SK-N-SH (cell line): ENCODE measurements around the gene MDM1. TPM values are rescaled to one million over a fixed set of nuclear protein-coding genes. Genes with fewer than 3 reads are reported as not detected.

ENCODE experiments used
- CTCF ChIA-PET: fragments of 300-600, 350-600 bp; formaldehyde crosslinking; extraction: SDS; loops from one replicate; lab custom pipeline; 2021; lab: Yijun Ruan, JAX
- POLR2A ChIA-PET: fragments of 350-600 bp; sonication (Branson Sonifier 250); formaldehyde crosslinking; extraction: SDS; loops from one replicate; lab custom pipeline; 2020; ENCODE audit warnings: antibody characterized with exemption, inconsistent platforms; lab: Yijun Ruan, JAX
- DNase-seq: peaks from one replicate; pipeline ENCODE4 v3.0.0; 2012
- H2AFZ ChIP-seq: fragments of 200-600 bp; sonication (generic); 2 replicates; pipeline ENCODE4 v1.8.1; 2016; ENCODE audit warnings: antibody characterized with exemption, mild to moderate bottlenecking, low read depth
- H3F3A ChIP-seq: fragments of 200-600 bp; sonication (generic); replicated peaks from 2 replicates; pipeline ENCODE3; 2016; ENCODE audit warnings: antibody characterized with exemption, mild to moderate bottlenecking; ENCODE audit not compliant: insufficient read depth
- H3K27ac ChIP-seq, 2 experiments: fragments of 200-500 bp in 1 of 2; fragments of 200-600 bp in 1 of 2; sonication (Bioruptor generic) in 1 of 2; sonication (generic), shearing (Covaris generic) in 1 of 2; 2 replicates each; pipeline versions ENCODE4 v1.5.1 to v1.6.1; 2014 to 2016; ENCODE audit warnings: low read depth in 2 of 2, inconsistent platforms in 1 of 2, low read length in 1 of 2, mild to moderate bottlenecking in 1 of 2, mixed read lengths in 1 of 2
- H3K27me3 ChIP-seq: fragments of 200-600 bp; sonication (generic), shearing (Covaris generic); 2 replicates; pipeline ENCODE4 v1.6.1; 2016; ENCODE audit warnings: mixed run types; ENCODE audit not compliant: insufficient read depth
- H3K36me3 ChIP-seq, 2 experiments: fragments of 200-500 bp in 1 of 2; fragments of 200-600 bp in 1 of 2; sonication (Bioruptor generic) in 1 of 2; sonication (generic) in 1 of 2; replicated peaks in 1 of 2; 2 replicates each; pipeline versions ENCODE3 to v1.5.1; 2014 to 2016; ENCODE audit warnings: low read length in 1 of 2, mild to moderate bottlenecking in 1 of 2; ENCODE audit not compliant: insufficient read depth in 2 of 2, control insufficient read depth in 1 of 2
- H3K4me1 ChIP-seq, 2 experiments: fragments of 200-500 bp in 1 of 2; fragments of 200-600 bp in 1 of 2; sonication (Bioruptor generic) in 1 of 2; sonication (generic), shearing (Covaris generic) in 1 of 2; 2 replicates each; pipeline versions ENCODE4 v1.5.1 to v1.6.1; 2014 to 2016; ENCODE audit warnings: low read depth in 1 of 2, low read length in 1 of 2, mixed run types in 1 of 2; ENCODE audit not compliant: insufficient read depth in 2 of 2, control insufficient read depth in 1 of 2
- H3K4me2 ChIP-seq: fragments of 200-600 bp; sonication (generic), shearing (Covaris generic); 2 replicates; pipeline ENCODE4 v1.6.1; 2017; ENCODE audit warnings: mixed run types
- H3K4me3 ChIP-seq, 2 experiments: fragments of 200-500 bp in 1 of 2; fragments of 200-600 bp in 1 of 2; sonication (Bioruptor generic) in 1 of 2; sonication (generic), shearing (Covaris generic) in 1 of 2; 2 replicates each; pipeline versions ENCODE4 v1.5.1 to v1.8.1; 2014 to 2016; ENCODE audit warnings: low read depth in 2 of 2, inconsistent platforms in 1 of 2, low read length in 1 of 2, mild to moderate bottlenecking in 1 of 2, mixed read lengths in 1 of 2, moderate library complexity in 1 of 2
- H3K79me2 ChIP-seq: fragments of 200-600 bp; sonication (generic); 2 replicates; pipeline ENCODE4 v1.8.1; 2017; ENCODE audit warnings: mild to moderate bottlenecking; ENCODE audit not compliant: insufficient read depth
- H3K9ac ChIP-seq: fragments of 200-600 bp; sonication (generic); 2 replicates; pipeline ENCODE4 v1.6.1; 2017; ENCODE audit warnings: mixed run types
- H3K9me2 ChIP-seq: fragments of 200-600 bp; sonication (generic); 2 replicates; pipeline ENCODE4 v1.6.1; 2017; ENCODE audit warnings: mixed run types
- H3K9me3 ChIP-seq: fragments of 200-600 bp; sonication (generic); 2 replicates; pipeline ENCODE4 v1.6.1; 2017; ENCODE audit warnings: mixed run types, mild to moderate bottlenecking, moderate library complexity
- H4K20me1 ChIP-seq: fragments of 200-600 bp; sonication (generic); 2 replicates; pipeline ENCODE4 v1.6.1; 2017; ENCODE audit warnings: mild to moderate bottlenecking, mixed run types; ENCODE audit not compliant: insufficient read depth
- CHD2 ChIP-seq: fragments of 150-350 bp; IDR thresholded peaks from 2 replicates; pipeline ENCODE4 v1.6.1; 2018; ENCODE audit warnings: low read length; ENCODE audit not compliant: partially characterized antibody
- MEF2A ChIP-seq: IDR thresholded peaks from 2 replicates; pipeline ENCODE4 v1.4.0; 2012; ENCODE audit warnings: low read depth, borderline replicate concordance
- MXI1 ChIP-seq: IDR thresholded peaks from 2 replicates; pipeline ENCODE4 v1.6.1; 2012; ENCODE audit warnings: mild to moderate bottlenecking, low read depth, low read length, improper control_type of control experiment
- SMC3 ChIP-seq: IDR thresholded peaks from 2 replicates; pipeline ENCODE4 v1.6.1; 2012; ENCODE audit warnings: low read depth, low read length, improper control_type of control experiment
- TAF1 ChIP-seq: IDR thresholded peaks from 2 replicates; pipeline ENCODE4 v1.6.1; 2012; ENCODE audit warnings: low read depth, mild to moderate bottlenecking, low read length, moderate library complexity, borderline replicate concordance
- WGBS: methylation state at CpG from one replicate; pipeline ENCODE4 v1.1.6; 2017; ENCODE audit warnings: low lambda C conversion rate; 5-methylcytosine and 5-hydroxymethylcytosine counted together
- polyA plus RNA-seq, 3 experiments: library from polyadenylated mRNA; depleted of rRNA; stranded (reverse); fragments of >200 nt; gene quantifications; 2 replicates each; pipeline ENCODE4 v1.2.3, GENCODE V29; 2012
- TF ChIP-seq, protein P1 (sequence below): IDR thresholded peaks from 2 replicates; pipeline ENCODE4 v1.6.1; 2012; ENCODE audit warnings: mild to moderate bottlenecking, low read depth, low read length, moderate library complexity
- TF ChIP-seq, protein P2 (sequence below): IDR thresholded peaks from 2 replicates; pipeline ENCODE4 v1.4.0; 2012; ENCODE audit warnings: low read depth

The MDM1 gene
- polyA plus RNA-seq, 1 of the 3 experiments (the other 2 are of a cell fraction), result 7.4 TPM

- no peaks in the 10 kb centered on the region for H3K9me3 ChIP-seq
- H3K4me2 ChIP-seq, result peak overlapping the region; percentile 81
- TF ChIP-seq TAF1 (no peak), CHD2 (no peak), MXI1 (0 out of 2 replicates have a peak, but pooled peaks have one; percentile 2)
- TF ChIP-seq, protein P1, sequence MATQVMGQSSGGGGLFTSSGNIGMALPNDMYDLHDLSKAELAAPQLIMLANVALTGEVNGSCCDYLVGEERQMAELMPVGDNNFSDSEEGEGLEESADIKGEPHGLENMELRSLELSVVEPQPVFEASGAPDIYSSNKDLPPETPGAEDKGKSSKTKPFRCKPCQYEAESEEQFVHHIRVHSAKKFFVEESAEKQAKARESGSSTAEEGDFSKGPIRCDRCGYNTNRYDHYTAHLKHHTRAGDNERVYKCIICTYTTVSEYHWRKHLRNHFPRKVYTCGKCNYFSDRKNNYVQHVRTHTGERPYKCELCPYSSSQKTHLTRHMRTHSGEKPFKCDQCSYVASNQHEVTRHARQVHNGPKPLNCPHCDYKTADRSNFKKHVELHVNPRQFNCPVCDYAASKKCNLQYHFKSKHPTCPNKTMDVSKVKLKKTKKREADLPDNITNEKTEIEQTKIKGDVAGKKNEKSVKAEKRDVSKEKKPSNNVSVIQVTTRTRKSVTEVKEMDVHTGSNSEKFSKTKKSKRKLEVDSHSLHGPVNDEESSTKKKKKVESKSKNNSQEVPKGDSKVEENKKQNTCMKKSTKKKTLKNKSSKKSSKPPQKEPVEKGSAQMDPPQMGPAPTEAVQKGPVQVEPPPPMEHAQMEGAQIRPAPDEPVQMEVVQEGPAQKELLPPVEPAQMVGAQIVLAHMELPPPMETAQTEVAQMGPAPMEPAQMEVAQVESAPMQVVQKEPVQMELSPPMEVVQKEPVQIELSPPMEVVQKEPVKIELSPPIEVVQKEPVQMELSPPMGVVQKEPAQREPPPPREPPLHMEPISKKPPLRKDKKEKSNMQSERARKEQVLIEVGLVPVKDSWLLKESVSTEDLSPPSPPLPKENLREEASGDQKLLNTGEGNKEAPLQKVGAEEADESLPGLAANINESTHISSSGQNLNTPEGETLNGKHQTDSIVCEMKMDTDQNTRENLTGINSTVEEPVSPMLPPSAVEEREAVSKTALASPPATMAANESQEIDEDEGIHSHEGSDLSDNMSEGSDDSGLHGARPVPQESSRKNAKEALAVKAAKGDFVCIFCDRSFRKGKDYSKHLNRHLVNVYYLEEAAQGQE, result no peak
- TF ChIP-seq, protein P2, sequence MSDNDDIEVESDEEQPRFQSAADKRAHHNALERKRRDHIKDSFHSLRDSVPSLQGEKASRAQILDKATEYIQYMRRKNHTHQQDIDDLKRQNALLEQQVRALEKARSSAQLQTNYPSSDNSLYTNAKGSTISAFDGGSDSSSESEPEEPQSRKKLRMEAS, result no peak
- H3K4me1 ChIP-seq, result peaks cover 7 to 14% of the 10 kb centered on the region in 2 experiments; a peak in 2 of 4 replicates
- H2AFZ ChIP-seq, result peak overlapping the region; percentile 81
- no peaks in the 10 kb centered on the region for H3F3A ChIP-seq
- H4K20me1 ChIP-seq, result no peaks in the 10 kb centered on the region
- DNase-seq, result no peak
- no peak overlapping the region; a peak in 1 of 4 replicates for H3K27ac ChIP-seq
- H3K27me3 ChIP-seq, result no peaks in the 10 kb centered on the region
- H3K36me3 ChIP-seq, result peaks cover 15 to 21% of the 10 kb centered on the region in 2 experiments
- no peaks in the 10 kb centered on the region for H3K9me2 ChIP-seq
- POLR2A ChIA-PET, result interaction anchor here (0.5 kb wide), 1 partner anchor 255 kb away, joined by 4 read pairs; no protein-coding TSS in a partner anchor
- peak overlapping the region; percentile 77 for H3K9ac ChIP-seq
- H3K4me3 ChIP-seq, result peak overlapping the region; percentile 80 to 91
- H3K79me2 ChIP-seq, result peaks cover 9% of the 10 kb centered on the region
- WGBS, result 23% methylated on average over 9 of the region's 9 CpGs
- CTCF ChIA-PET, result interaction anchor here (1.0 to 1.6 kb wide), 2 partner anchors 15 to 109 kb away, joined by 3 to 11 read pairs; no protein-coding TSS in a partner anchor
Observed at GRCh38 chr12:68331500-68331868, 678 bp downstream of the MDM1 start.

DNA sequence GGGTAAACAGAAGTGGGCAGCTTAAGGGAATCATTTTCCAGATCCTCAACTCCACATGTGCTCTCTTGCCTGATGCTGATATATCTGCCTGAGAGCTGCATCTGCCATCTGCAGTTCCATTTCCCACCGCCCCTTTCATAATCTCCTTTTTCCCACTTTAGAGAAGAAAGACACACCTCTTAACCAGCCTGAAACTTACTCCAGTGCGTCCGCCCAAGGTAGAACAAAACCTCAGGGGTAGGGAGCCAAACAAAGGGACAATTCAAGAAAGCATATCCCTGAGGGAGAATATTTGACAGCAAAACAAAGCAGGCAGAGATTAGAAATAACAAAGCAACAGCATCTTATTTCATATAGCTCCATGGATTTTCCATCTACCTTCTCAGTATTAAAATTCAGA is 4.3 kb downstream of the MDM1 start:
- no peak overlapping the region for H3K4me3 ChIP-seq
- H3F3A ChIP-seq, result no peaks in the 10 kb centered on the region
- no peaks in the 10 kb centered on the region for H3K9me2 ChIP-seq
- no peaks in the 10 kb centered on the region for H3K9me3 ChIP-seq
- H3K9ac ChIP-seq, result no peak overlapping the region
- H4K20me1 ChIP-seq, result no peaks in the 10 kb centered on the region
- no peak for TF ChIP-seq CHD2
- TF ChIP-seq SMC3, result no peak
- TF ChIP-seq MEF2A, result no peak
- H3K27me3 ChIP-seq, result no peaks in the 10 kb centered on the region
- ChIA-PET POLR2A (no interaction called here), CTCF (interaction anchor here (1.0 to 2.9 kb wide), 5 partner anchors 11 to 287 kb away, joined by 3 to 18 read pairs (median 5); no protein-coding TSS in a partner anchor)
- no peak for DNase-seq
- H3K79me2 ChIP-seq, result peaks cover 9% of the 10 kb centered on the region
- H3K27ac ChIP-seq, result no peak overlapping the region
- peaks cover 3 to 8% of the 10 kb centered on the region in 2 experiments; a peak in 2 of 4 replicates for H3K4me1 ChIP-seq
- H3K4me2 ChIP-seq, result no peak overlapping the region
- no peak overlapping the region for H2AFZ ChIP-seq
- 96% methylated on average over 3 of the region's 3 CpGs for WGBS
- H3K36me3 ChIP-seq, result peaks cover 27 to 39% of the 10 kb centered on the region in 2 experiments
